Sigmoid colon (tissue), 7 donors: ENCODE data around the gene RPS19BP1. TPM values are rescaled to one million over a fixed set of nuclear protein-coding genes. Genes with fewer than 3 reads are reported as not detected.
A peak's percentile ranks its signal among the peaks of the same experiment; 100 is the strongest.

Experiments
- DNase-seq: peaks from one replicate; pipeline ENCODE4 v3.0.0-alpha.2; 2019
- H3K27ac ChIP-seq, 4 donors: fragments of 200-600 bp; sonication (generic); one replicate each; pipeline ENCODE4 v1.5.1; 2016 to 2019; ENCODE audit warnings: mild to moderate bottlenecking in 1 of 4
- H3K27me3 ChIP-seq, 3 donors: fragments of 200-600 bp; sonication (generic); one replicate each; pipeline ENCODE4 v1.5.1; 2019; ENCODE audit warnings: mild to moderate bottlenecking in 1 of 3
- H3K36me3 ChIP-seq, 4 donors: fragments of 200-600 bp; sonication (generic); one replicate each; pipeline ENCODE4 v1.5.1; 2016 to 2019
- H3K4me1 ChIP-seq, 4 donors: fragments of 200-600 bp; sonication (generic); one replicate each; pipeline ENCODE4 v1.5.1; 2017 to 2019
- H3K4me3 ChIP-seq, 4 donors: fragments of 200-600 bp; sonication (generic); one replicate each; pipeline ENCODE4 v1.5.1; 2017 to 2019; ENCODE audit warnings: mild to moderate bottlenecking in 2 of 4, moderate library complexity in 1 of 4
- H3K9me3 ChIP-seq, 4 donors: fragments of 200-600 bp in 3 of 4; sonication (generic) in 3 of 4; one replicate each; pipeline versions ENCODE4 v1.5.1 to v1.6.1; 2013 to 2019
- CTCF ChIP-seq, 4 experiments: fragments of 450-650 bp in 3 of 4; fragments of 200-600 bp in 1 of 4; IDR thresholded peaks; one replicate each; pipeline ENCODE4 v1.5.1; 2016 to 2019; ENCODE audit warnings: antibody characterized with exemption in 4 of 4, mild to moderate bottlenecking in 3 of 4, moderate library complexity in 2 of 4
- EP300 ChIP-seq, 4 donors: sonication (generic); formaldehyde crosslinking; IDR thresholded peaks; one replicate each; pipeline ENCODE4 v1.6.1; 2017; ENCODE audit warnings: antibody characterized with exemption in 4 of 4
- POLR2A ChIP-seq, 2 donors: fragments of 450-650 bp; IDR thresholded peaks; one replicate each; pipeline ENCODE4 v1.6.1; 2016; ENCODE audit warnings: antibody characterized with exemption in 2 of 2, mild to moderate bottlenecking in 2 of 2, moderate library complexity in 2 of 2
- POLR2AphosphoS5 ChIP-seq, 4 donors: sonication (generic); formaldehyde crosslinking; IDR thresholded peaks; one replicate each; pipeline ENCODE4 v1.6.1; 2017; ENCODE audit warnings: antibody characterized with exemption in 4 of 4
- WGBS, 2 donors: extraction: QIAGEN DNeasy Blood & Tissue Kit; methylation state at CpG; one replicate each; pipeline ENCODE4 v1.1.7; 2013; 5-methylcytosine and 5-hydroxymethylcytosine counted together
- intact Hi-C: fragments of 100-400 bp; cut with DNase I; formaldehyde crosslinking; loops from one replicate; pipeline ENCODE4 v1.15.1; 2023
- polyA plus RNA-seq, 3 donors: library from polyadenylated mRNA; stranded (reverse); fragments of 200-250 nt; gene quantifications; one replicate each; pipeline ENCODE4 v1.2.3, GENCODE V29; 2013
- total RNA-seq, 4 donors: library from RNA; depleted of rRNA; stranded (reverse); fragments of >200 nt; gene quantifications; one replicate each; pipeline ENCODE4 v1.1.0, GENCODE V29; 2016
- donor health status: healthy with polysubstance abuse.
- donor health status: Bipolar disorder and iron deficiency.
- donor health status: healthy.

Gene RPS19BP1
- total and polyA plus RNA-seq, 7 donors = 148 to 217 (median 180) TPM

- Histone ChIP-seq H3K9me3 (no peaks in the 10 kb centered on the region), H3K27ac (no peak overlapping the region), H3K27me3 (peaks cover 26 to 77% (median 40%) of the 10 kb centered on the region in 3 donors), H3K4me3 (no peak overlapping the region), H3K4me1 (peaks cover 0 to 14% (median 12%) of the 10 kb centered on the region in 4 donors), H3K36me3 (no peaks in the 10 kb centered on the region)
- DNase-seq = no peak
- intact Hi-C loops = no loop called here
- 82 to 89% methylated on average over 14 of the region's 14 CpGs for WGBS, 2 donors
- TF ChIP-seq EP300 (IDR thresholded peaks at IDR 0.05) (no peak), POLR2AphosphoS5 (IDR thresholded peaks at IDR 0.05) (no peak), CTCF (IDR thresholded peaks at IDR 0.05) (no peak), POLR2A (IDR thresholded peaks at IDR 0.05) (no peak)
Observed at GRCh38 chr22:39558950-39559349, 26.4 kb upstream of the RPS19BP1 start.

GRCh38 chr22:39558254-39558727 is 25.7 kb upstream of the RPS19BP1 start:
- no peaks in the 10 kb centered on the region for H3K36me3 ChIP-seq
- no peak overlapping the region for H3K27ac ChIP-seq
- intact Hi-C loops = no loop called here
- WGBS, 2 donors = 13 to 20% methylated on average over 34 of the region's 34 CpGs
- no peaks in the 10 kb centered on the region for H3K9me3 ChIP-seq
- H3K4me3 ChIP-seq = peak overlapping the region in 3 of 4 donors; percentile 2 to 36 (median 12)
- no peak for TF ChIP-seq POLR2A (IDR thresholded peaks at IDR 0.05)
- TF ChIP-seq CTCF (IDR thresholded peaks at IDR 0.05) = no peak
- no peak for TF ChIP-seq POLR2AphosphoS5 (IDR thresholded peaks at IDR 0.05)
- TF ChIP-seq EP300 (IDR thresholded peaks at IDR 0.05) = no peak
- peaks cover 0 to 14% (median 12%) of the 10 kb centered on the region in 4 donors for H3K4me1 ChIP-seq
- peaks cover 26 to 71% (median 40%) of the 10 kb centered on the region in 3 donors for H3K27me3 ChIP-seq
- DNase-seq = no peak

- Histone ChIP-seq H3K27ac (no peak overlapping the region), H3K9me3 (no peaks in the 10 kb centered on the region), H3K4me1 (peaks cover 0 to 14% (median 12%) of the 10 kb centered on the region in 4 donors), H3K36me3 (no peaks in the 10 kb centered on the region), H3K4me3 (peak overlapping the region in 3 of 4 donors; percentile 2 to 36 (median 34)), H3K27me3 (peaks cover 26 to 77% (median 44%) of the 10 kb centered on the region in 3 donors)
- TF ChIP-seq POLR2AphosphoS5 (IDR thresholded peaks at IDR 0.05) (no peak), EP300 (IDR thresholded peaks at IDR 0.05) (no peak), CTCF (IDR thresholded peaks at IDR 0.05) (no peak), POLR2A (IDR thresholded peaks at IDR 0.05) (no peak)
- intact Hi-C loops = no loop called here
- DNase-seq = no peak
- 7 to 8% methylated on average over 72 of the region's 72 CpGs for WGBS, 2 donors
Observed at GRCh38 chr22:39556970-39557841, 24.7 kb upstream of the RPS19BP1 start.

- H3K9me3 ChIP-seq = no peaks in the 10 kb centered on the region
- H3K36me3 ChIP-seq = no peaks in the 10 kb centered on the region
- no peak for DNase-seq
- TF ChIP-seq POLR2AphosphoS5 (IDR thresholded peaks at IDR 0.05) = no peak
- no peak for TF ChIP-seq CTCF (IDR thresholded peaks at IDR 0.05)
- TF ChIP-seq EP300 (IDR thresholded peaks at IDR 0.05) = no peak
- TF ChIP-seq POLR2A (IDR thresholded peaks at IDR 0.05) = no peak
- WGBS, 2 donors = 58 to 61% methylated on average over 3 of the region's 3 CpGs
- H3K4me1 ChIP-seq = peaks cover 0 to 14% (median 12%) of the 10 kb centered on the region in 4 donors
- H3K27ac ChIP-seq = no peak overlapping the region
- peaks cover 23 to 64% (median 34%) of the 10 kb centered on the region in 3 donors for H3K27me3 ChIP-seq
- intact Hi-C loops = no loop called here
- no peak overlapping the region for H3K4me3 ChIP-seq
Observed at GRCh38 chr22:39554151-39554550, 21.6 kb upstream of the RPS19BP1 start.
